Kidney capillary endothelial cell (primary cell): ENCODE data around the gene ZNF474.

Source experiments
- DNase-seq: peaks from one replicate; pipeline ENCODE4 v3.0.0-alpha.2; 2018; ENCODE audit warnings: low spot score

The ZNF474 gene

GRCh38 chr5:122181863-122182262 lies 52.5 kb downstream of the ZNF474 start:
- DNase-seq = no peak

- DNase-seq = peak; percentile 63
These were observed 53.2 kb downstream of the ZNF474 start for GRCh38 chr5:122182491-122182921.

GRCh38 chr5:122183098-122183787 lies 53.9 kb downstream of the ZNF474 start:
- no peak for DNase-seq

GRCh38 chr5:122183788-122184170 lies 54.4 kb downstream of the ZNF474 start:
- no peak for DNase-seq

GRCh38 chr5:122184676-122185255 lies 55.4 kb downstream of the ZNF474 start:
- no peak for DNase-seq

GRCh38 chr5:122187426-122187825 lies 58.1 kb downstream of the ZNF474 start:
- DNase-seq = peak; percentile 75

GRCh38 chr5:122190156-122190555 lies 60.8 kb downstream of the ZNF474 start:
- no peak for DNase-seq

GRCh38 chr5:122192497-122193496 lies 63.5 kb downstream of the ZNF474 start:
- DNase-seq = peak; percentile 78

GRCh38 chr5:122195802-122196394 lies 66.6 kb downstream of the ZNF474 start:
- DNase-seq = peak; percentile 47

GRCh38 chr5:122199146-122199545 lies 69.8 kb downstream of the ZNF474 start:
- DNase-seq = no peak

- DNase-seq = no peak
These were observed 71.1 kb downstream of the ZNF474 start for GRCh38 chr5:122200450-122200849.

- DNase-seq = no peak
These were observed 71.5 kb downstream of the ZNF474 start for GRCh38 chr5:122200865-122201264.

- DNase-seq = no peak
These were observed 72.0 kb downstream of the ZNF474 start for GRCh38 chr5:122201365-122201764.

- DNase-seq = no peak
These were observed 73.6 kb downstream of the ZNF474 start for GRCh38 chr5:122202952-122203351.
